NK-92 (cell line): ENCODE measurements around the gene CPLX3.

ENCODE experiments used
- DNase-seq: peaks from one replicate; lab custom pipeline; 2025; ENCODE audit not compliant: unreplicated experiment; lab: John Stamatoyannopoulos, UW

Gene CPLX3

DNA sequence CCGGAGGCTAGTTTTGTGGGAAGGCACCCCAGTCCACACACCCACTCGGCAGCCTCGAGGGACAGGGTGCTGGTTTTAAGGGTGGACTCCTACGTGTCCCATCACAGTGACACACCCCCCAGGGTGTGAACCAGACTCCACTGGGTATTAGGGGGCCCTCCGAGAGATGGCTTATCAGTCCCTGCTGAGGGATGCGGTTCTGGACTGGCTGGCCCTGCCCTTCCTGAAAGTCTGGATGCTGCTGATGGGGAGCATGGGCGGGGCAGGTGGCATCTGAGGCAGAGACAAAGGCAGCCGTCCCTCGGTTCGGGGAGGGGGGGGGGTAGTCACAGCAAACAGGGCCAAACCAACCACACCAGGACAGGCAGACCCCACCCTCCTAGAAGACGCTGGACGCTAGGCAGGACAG lies 17.5 kb downstream of the CPLX3 start:
- DNase-seq = no peak

DNA sequence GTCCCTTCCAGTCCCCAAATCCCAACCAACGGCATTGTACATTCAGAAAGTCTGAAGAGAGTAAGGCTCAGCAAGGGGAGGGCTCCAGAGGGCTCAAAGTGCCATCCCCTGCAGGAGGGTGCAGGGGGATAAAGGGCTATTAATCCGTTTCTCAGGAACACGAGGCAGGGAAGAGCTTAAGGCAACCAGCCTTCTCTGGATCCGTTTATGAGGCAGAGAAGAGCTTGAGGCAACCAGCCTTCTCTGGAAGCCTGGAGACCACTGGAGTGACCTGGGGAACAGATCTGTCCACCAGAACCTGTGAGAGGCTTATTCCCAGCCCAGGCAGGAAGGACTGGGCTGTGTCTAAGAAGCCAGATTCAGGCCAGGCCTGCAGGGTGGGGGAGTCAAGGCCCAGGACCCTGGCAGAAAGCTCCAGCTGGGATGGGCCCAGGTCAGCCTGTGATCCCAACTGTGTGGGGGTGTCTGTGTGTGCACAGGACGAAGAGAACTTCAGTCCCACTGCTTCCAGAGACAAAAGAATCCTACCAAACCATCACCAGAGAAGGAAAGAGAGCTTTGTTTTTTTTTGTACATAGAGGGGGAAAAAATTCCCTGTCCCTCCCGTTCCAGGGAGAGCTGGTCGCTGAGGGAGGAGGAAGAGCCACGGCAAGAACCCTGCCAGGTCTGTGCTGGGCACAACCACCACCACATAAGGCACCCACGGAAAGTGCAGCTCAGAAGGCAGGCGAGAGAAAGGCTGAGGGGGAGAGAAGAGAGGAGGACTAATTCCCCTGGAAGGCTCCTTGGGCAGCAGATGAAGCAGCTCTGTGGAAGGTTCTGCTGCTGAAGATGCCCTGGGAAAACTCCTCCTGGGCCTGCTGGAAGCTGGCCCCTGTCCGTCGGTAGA lies 18.1 kb downstream of the CPLX3 start:
- DNase-seq = no peak

DNA sequence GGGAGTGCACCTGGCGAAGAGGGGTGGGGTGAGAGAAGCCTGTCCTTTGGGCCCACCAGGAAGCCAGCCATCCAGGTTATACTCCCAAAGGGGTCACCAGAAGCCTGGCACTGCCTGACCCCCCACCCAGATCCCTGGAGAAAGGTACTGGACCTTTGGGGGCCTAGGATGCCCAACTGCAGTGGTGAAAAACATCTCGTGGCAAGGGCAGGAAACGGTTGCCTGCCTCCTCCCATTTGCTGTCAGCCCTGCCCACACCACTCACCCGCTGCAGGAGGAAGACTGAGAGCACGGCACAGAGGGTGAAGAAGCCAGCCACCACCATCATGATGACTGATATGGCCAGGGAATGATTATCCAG lies 18.8 kb downstream of the CPLX3 start:
- no peak for DNase-seq

DNA sequence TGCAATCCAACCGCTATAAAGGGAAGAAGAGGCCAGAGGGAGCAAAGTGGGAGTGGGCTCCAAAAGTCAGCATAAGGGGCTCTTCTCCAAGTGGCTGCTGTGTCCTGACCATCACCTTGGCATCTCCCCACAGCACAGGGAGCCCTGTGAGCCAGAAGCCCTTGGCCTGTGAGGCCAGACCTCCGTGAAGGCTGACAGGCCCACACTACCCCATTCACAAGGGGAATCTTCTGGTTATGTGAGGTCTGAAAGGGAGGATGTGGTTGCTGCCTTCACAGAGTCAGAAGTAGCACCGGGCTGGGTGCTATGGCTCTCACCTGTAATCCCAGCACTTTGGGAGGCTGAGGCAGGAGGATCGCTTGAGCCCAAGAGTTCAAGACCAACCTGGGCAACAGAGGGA lies 19.2 kb downstream of the CPLX3 start:
- DNase-seq = no peak

DNA sequence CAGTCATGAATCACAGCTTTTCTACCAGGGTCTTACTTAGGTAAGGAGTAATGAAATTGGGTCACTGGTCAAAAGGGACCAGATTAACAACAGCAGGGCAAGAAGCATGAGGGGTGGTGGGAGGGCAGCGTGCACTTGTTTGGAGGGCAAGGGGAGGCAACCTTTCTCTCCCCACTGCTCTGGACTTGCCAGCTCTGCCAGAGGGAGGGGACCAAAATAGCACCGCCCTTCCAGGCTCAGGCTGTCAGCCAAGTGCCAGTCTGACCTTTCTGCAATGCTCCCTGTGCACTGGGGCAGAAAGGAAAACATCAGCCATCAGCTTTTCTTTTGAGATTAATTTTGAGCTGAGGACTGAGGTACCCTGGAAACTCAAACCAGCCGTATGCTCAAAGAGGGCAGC lies 21.0 kb downstream of the CPLX3 start:
- no peak for DNase-seq

DNA sequence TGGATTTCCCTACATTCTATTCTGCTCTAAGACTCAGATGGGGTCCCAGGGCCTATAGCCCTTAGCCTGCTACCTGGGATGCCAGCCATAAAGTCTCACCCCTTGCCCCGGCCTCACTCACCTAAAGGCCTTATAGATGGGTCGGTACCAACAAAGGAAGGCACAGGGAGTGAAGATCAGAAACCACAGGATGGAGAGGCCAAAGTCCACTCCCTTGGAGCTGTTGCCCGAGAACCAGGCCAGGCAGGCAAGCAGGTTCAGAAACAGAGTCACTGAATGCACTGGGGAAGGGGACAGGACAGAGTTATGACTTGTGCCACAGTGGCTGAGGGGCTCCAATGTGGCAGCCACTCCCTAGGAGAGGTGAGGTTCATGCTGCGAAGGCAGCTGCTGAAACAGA lies 24.0 kb downstream of the CPLX3 start:
- DNase-seq = no peak

DNA sequence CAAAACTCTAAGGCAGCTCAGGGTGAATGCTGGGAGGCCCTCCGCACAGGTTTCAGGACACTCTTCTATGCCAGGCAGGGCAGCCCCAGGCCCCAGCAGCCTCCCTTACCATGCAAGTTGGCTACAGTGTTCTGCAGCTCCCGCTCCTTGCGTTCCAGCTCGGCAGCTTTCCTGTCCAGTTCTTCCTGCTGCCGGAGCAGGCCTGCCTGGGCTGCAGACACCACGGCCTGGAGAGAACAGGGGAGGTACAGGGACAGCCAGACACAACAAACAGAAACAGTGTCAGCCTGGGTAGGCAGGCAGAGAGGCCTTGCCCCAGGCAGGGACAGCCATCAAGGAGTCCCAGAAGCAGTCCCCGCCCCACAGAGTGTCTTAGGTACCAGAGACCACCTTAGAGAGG lies 25.5 kb downstream of the CPLX3 start:
- DNase-seq = no peak

DNA sequence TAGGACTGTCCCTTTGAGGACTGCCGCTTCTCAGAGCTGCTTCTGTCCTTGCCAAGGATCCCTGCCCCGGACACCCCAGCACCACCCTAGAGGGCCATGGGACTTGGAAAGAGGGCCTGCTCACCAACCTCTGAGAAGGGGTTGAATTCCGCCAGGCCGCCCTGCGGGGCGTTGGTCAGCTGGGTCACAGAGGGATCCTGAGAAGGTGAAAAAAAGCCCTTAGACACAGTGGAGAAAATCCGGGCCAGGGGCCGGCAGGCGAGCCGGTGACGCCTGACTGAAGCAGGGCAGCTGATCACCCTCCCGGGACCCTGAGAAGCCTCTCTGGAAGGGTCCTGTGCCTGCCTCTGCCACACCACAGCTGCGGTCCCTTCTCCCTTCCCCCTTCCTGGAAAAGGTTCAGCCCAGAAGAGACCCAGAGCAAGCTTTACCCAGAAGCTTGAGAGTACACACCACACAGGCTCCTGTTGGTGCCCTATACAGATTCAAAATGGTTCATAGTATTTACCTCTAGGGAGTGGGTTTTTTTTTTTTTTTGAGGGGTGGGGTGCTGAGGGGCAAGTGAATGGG lies 28.1 kb downstream of the CPLX3 start:
- no peak for DNase-seq

DNA sequence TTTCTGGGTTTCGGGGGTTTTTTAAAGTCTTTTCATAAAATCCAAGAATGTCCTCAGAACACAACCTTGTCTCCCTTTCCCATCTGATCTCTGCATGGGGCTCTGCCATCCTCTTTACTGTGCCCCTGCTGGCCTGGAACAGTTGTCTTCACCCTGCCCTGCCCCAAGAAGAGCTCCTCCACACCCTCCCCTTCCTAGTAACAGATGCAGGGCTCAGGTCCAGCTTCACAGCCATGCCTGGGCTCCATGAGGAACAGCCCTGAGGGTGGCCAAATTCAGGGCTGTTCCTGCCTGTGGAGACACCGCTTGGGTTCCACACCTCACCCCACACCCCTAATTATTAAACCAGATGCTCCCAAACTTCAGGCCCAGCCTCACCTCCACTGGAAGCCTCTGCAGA lies 29.4 kb downstream of the CPLX3 start:
- no peak for DNase-seq

DNA sequence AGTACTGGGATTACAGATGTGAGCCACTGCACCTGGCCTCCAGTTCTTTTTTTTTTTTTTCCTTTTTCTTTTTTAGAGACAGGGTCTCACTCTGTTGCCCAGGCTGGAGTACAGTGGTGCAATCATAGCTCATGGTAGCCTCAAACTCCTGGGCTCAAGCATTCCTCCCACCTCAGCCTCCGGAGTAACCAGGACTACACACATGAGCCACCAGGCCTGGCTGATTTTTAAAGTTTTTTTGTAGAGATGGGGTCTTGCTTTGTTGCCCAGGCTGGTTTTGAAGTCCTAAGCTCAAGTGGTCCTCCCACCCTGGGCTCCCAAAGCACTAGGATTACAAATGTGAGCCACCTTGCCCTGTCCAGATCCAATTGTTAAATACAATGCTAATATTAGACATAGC lies 30.1 kb downstream of the CPLX3 start:
- no peak for DNase-seq

DNA sequence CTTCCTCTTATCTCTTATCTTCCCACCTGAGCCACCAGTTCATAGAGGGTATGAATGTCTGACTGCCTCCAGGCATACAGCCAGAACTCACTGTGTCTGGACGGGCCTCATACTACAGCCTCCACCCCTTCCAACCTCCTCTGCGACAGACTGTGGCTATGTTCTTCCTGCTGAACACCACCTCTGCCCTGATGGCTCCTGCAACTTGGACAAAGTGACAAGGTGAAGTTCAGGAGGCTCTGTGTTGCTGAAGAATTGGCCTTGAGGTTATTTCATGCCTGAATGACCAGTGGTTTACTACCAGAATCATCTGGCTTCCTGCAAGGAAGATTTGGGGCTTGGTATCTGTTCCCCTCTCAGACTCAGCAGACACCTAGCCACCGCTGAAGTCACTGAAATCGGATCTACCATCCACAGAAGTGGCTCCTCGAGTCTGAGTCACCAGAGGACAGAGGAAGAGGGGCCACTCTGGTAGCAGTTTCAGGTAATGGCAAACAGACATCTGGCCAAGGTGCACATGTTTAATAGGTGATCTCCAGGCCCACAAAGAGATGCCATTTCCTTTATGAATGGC lies 30.7 kb downstream of the CPLX3 start:
- no peak for DNase-seq

DNA sequence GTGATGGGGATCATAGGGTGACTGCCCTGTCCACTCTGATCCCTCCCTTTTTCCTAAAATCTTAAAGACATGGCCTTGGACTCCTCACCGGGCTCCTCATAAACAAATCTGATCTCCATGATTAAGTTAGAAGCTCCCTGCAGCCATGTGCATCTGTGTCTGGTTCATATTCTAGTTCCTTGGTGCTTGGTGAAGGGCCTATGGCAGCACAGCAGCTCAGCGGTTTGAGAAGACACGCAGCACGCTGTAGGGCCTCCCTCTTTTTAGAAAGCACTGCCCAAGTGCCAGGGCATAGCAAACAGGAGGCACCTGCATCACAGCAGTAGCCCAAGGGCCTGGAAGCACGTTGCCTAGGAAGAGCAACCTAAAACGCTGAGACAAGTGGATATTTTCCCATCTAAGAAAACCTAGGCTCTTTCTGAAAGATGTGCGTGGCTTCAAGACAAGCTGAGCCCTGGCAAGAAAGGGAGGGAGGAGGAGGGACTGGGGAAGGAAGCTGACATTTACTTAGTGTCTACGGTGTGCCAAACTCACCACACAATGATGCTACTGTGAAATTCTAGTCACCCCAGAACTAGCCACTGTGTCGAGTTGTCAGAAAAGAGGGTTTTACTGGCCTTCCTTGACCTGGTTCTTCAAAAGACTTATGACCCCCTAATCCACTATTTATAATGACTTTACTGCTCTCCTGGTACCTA lies 31.4 kb downstream of the CPLX3 start:
- no peak for DNase-seq

DNA sequence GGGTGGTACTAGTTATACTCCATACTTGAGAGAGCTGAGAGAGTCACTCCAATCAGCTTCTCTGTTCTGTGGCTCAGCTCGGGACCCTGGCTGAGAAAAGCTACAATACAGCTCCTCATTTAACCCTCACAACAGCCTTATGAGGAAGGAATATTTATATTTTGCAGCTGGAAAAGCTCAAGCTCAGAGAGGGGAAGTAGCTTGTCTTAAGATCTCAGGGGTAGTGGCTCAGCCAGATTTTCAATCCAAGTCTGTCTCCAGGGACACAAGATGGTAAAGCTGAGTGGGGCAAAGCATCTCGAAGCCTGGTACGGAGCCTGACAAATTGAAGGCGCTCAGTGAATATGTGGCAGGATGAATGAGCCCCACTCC lies 31.9 kb downstream of the CPLX3 start:
- no peak for DNase-seq

DNA sequence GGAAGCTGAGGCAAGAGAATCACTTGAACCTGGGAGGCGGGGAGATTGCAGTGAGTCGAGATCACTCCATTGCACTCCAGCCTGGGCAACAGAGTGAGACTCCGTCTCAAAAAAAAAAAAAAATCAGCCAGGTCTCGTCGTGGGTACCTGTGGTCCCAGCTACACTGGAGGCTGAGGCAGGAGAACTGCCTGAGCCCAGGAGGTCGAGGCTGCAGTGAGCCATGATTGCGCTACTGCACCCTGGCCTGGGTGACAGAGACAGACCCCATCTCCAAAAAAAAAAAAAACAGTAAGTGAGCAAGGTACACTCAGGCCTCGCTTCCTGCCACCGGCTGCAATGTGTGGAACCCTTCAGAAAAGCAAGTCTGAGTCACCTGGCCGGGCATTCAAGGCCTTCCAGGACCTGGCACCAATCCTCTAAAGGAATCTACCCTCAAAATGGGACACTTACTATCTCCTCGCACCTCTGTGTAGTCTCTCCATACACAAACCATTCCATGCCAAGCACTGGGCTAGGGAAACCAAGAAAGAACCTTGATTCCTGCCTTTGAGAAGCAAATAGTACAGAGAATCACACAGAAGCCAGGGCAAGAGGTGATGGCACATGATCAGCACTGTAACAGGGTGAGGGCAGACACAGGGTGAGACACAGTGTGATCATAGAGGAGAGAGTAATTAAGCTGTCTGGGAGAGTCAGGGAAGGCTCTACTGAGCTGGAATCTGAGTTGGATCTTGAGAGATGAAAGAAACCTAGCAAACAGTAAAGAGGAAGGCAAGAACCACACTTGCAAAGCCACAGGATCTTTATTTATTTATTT lies 37.0 kb downstream of the CPLX3 start:
- DNase-seq = no peak

DNA sequence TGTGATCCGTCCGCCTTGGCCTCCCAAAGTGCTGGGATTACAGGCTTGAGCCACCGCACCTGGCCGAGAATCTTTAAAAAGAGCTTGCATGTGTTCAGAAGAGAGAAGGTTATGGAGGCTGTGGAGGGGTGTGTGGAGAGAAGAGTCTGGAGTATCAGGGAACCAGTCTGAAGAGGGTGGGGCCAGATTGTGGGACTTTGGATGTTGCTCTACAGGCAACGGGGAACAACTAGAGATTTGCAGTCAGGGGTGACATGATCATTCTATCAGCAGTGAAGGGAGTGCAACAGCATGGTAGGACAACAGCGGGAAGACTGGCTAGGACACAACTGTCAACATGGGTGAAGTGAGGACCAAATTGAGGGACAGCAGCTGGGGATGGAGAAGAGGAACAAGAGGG lies 37.9 kb downstream of the CPLX3 start:
- no peak for DNase-seq

DNA sequence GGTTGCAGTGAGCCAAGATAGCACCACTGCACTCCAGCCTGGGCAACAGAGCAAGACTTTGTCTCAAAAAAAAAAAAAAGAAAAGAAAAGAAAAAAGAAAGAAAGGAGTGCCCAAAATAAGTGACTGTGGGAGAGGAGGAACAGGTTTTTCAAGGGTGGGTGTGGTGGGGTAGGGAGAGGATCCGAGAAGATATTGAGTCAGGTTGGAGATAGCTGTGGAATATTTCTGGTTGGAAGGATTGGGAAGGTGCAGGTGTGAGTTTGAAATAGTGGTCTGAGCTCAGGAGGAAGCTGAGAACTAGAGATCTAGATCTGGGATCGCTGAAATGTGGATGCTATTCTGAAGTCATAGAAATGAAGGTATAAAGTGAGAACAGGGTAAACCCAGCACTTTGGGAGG lies 38.9 kb downstream of the CPLX3 start:
- no peak for DNase-seq

DNA sequence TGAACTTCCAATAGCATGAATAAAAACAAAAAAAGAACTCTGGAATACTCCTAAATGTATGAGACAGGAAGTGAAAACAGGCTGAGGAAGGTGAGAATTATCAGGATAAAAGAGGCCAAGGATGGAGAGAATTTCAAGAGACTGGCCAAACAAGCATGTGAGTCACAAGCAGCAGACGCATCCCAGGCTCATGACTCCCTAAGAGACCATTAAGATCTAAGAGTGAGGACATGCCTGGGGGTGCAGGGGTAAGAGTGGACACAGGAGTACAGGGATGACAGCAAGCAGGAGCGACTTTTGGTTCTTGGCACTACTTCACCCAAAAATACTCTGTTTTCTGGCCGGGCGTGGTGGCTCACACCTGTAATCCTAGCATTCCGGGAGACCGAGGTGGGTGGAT lies 39.7 kb downstream of the CPLX3 start:
- DNase-seq = no peak

DNA sequence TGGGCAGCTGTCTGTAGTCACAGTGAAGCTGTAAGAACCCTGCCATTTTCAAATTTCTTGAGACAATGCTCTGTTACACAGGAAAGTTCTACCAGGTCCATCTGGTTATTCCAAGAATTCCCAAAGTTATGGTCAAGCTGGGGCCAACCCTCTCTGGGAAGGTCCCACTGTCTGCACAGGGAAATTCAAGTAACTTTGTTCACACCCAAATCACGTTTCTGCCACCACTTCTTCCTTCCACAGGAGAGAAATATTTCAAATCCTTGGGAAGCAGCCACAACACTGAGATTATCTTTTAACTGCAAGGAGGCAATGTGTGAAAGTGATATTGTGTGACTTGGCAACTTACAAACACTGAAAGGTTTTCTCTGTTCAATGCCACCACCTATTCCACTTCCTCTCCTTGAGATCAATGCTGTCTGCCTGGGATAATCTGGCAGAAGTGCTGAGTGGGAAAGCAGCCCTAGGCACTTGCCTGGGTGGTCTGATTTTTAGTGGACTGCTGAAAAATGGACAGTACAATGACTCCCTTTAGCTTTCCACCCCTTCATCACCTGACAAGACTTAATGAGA lies 41.1 kb downstream of the CPLX3 start:
- no peak for DNase-seq

DNA sequence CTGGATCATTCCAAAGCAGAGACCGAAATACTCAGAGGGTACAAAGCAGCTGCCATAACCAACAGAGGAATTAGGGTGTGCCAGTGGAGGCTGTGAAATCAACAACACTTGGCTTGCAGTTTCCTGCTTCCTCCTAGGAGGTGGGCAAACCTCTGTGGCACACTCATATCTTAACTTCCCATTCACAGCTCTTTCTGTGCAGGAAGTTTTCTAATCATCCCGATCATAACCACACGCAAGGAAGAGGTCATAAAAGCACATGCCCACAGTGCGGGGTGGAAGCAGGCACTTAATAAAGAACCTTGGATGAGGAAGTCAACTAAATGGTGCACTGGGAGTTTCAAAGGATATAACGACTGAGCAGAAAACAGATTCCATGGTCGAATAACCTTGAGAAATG lies 41.6 kb downstream of the CPLX3 start:
- DNase-seq = no peak

DNA sequence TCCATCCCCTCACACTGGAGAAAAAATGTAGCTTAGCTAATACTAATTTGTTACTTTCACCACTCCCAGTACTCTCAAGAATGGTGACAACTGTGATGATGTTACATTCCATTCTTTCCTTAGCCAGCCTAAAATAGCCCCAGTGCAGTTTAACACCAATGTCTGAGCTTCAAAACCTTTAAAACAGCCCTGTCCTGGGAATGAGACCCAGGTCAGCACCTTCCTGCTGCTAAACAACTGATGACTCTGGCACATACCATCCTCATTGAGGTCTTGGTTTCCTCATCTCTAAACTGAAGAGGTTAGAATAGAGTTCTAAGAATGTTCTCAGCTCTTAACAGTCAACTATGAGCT lies 42.9 kb downstream of the CPLX3 start:
- DNase-seq = no peak
